DND-41 (cell line): ENCODE results near the gene ARID5A.

Source experiments
- CTCF ChIP-seq: IDR thresholded peaks from 2 replicates; pipeline ENCODE4 v1.5.1; 2012; ENCODE audit warnings: borderline replicate concordance, low read length, moderate library complexity, mild to moderate bottlenecking; ENCODE audit not compliant: poor library complexity, severe bottlenecking; ENCODE audit errors: extremely low read depth
- EZH2 ChIP-seq: IDR thresholded peaks from 3 replicates; pipeline ENCODE4 v1.6.1; 2012; ENCODE audit warnings: borderline replicate concordance, low read depth, mild to moderate bottlenecking, moderate library complexity, low read length, inconsistent platforms; ENCODE audit not compliant: severe bottlenecking

GRCh38 chr2:96538487-96539214 is 2.1 kb downstream of the ARID5A start:
- TF ChIP-seq CTCF (no peak), EZH2 (no peak)
